Measurements from ENCODE around the gene HSPA12A.

GRCh38 chr10:116702165-116702564 lies 40.2 kb downstream of the HSPA12A start:
- TF ChIP-seq CTCF (IDR thresholded peaks at IDR 0.05) (no peak), POLR2A (IDR thresholded peaks at IDR 0.05) (no peak)
